Kidney epithelial cell (primary cell): Measurements from ENCODE around the gene TLE3. TPM values are rescaled to one million over a fixed set of nuclear protein-coding genes. Genes with fewer than 3 reads are reported as not detected.

Source experiments
- DNase-seq: peaks from one replicate; pipeline ENCODE4 v3.0.0-alpha.2; 2010; ENCODE audit warnings: low read depth
- H3K27me3 ChIP-seq: 2 replicates; pipeline ENCODE4 v1.6.0; 2011; ENCODE audit warnings: low read length; ENCODE audit not compliant: control insufficient read depth, insufficient read depth
- H3K36me3 ChIP-seq: 2 replicates; pipeline ENCODE4 v1.5.1; 2011; ENCODE audit warnings: low read length; ENCODE audit not compliant: control insufficient read depth, insufficient read depth
- H3K4me3 ChIP-seq: 2 replicates; pipeline ENCODE4 v1.5.1; 2011; ENCODE audit warnings: low read depth, mild to moderate bottlenecking, control low read depth, low read length
- total RNA-seq: library from RNA; depleted of rRNA; stranded (reverse); fragments of >200 nt; gene quantifications from 2 replicates; pipeline ENCODE4 v1.2.3, GENCODE V29; 2015
- TF ChIP-seq, protein P1 (sequence below): IDR thresholded peaks from 2 replicates; pipeline ENCODE4 v1.5.1; 2011; ENCODE audit warnings: mild to moderate bottlenecking, moderate library complexity, low read length, control low read depth, inconsistent platforms; ENCODE audit not compliant: insufficient read depth, poor library complexity, severe bottlenecking

The TLE3 gene
- total RNA-seq, 1 donor from 2014 or later = 67.5 TPM

DNA sequence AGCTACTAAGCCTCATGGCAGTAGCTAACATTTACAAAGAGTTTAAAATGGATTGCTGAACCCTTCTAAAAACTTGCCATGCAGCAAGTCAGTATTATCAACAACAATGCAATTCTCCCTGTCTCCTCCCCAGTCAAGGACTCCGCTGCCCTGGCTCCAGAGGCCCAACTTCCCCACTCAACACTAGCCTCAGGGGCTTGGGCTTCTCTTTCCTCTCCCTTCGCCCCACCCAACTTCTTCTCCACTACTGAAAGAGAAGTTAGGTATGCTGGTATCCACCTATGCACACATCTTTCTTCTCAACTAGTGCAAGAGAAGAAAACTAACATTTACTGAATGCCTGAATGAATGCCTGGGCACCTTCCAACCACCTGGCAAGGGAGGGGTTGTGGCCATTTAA, 30.7 kb downstream of the TLE3 start:
- DNase-seq = no peak
- Histone ChIP-seq H3K4me3 (no peak overlapping the region), H3K27me3 (no peaks in the 10 kb centered on the region), H3K36me3 (no peaks in the 10 kb centered on the region)
- TF ChIP-seq, protein P1, sequence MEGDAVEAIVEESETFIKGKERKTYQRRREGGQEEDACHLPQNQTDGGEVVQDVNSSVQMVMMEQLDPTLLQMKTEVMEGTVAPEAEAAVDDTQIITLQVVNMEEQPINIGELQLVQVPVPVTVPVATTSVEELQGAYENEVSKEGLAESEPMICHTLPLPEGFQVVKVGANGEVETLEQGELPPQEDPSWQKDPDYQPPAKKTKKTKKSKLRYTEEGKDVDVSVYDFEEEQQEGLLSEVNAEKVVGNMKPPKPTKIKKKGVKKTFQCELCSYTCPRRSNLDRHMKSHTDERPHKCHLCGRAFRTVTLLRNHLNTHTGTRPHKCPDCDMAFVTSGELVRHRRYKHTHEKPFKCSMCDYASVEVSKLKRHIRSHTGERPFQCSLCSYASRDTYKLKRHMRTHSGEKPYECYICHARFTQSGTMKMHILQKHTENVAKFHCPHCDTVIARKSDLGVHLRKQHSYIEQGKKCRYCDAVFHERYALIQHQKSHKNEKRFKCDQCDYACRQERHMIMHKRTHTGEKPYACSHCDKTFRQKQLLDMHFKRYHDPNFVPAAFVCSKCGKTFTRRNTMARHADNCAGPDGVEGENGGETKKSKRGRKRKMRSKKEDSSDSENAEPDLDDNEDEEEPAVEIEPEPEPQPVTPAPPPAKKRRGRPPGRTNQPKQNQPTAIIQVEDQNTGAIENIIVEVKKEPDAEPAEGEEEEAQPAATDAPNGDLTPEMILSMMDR = no peak

DNA sequence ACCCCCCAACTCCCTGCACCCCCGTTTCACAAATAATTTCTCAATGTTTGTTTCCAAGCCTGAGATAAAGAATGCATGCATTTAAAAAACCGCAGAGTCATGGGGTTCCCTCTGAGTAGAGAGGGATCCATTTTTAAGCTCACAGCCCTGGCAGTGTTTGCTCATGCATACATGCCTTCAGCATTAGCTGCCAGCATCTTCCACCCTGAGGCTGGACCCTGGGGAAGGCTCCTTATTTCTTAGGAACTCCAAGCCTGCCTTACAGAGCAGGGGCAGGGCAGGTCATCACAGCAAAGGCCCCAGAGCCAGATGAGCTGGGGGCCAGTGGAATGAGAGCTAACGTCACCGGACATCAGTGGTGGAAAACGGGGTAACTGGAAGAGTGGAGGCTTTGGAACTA, 31.3 kb downstream of the TLE3 start:
- Histone ChIP-seq H3K4me3 (no peak overlapping the region), H3K36me3 (no peaks in the 10 kb centered on the region), H3K27me3 (no peaks in the 10 kb centered on the region)
- TF ChIP-seq, protein P1 = no peak
- DNase-seq = no peak

DNA sequence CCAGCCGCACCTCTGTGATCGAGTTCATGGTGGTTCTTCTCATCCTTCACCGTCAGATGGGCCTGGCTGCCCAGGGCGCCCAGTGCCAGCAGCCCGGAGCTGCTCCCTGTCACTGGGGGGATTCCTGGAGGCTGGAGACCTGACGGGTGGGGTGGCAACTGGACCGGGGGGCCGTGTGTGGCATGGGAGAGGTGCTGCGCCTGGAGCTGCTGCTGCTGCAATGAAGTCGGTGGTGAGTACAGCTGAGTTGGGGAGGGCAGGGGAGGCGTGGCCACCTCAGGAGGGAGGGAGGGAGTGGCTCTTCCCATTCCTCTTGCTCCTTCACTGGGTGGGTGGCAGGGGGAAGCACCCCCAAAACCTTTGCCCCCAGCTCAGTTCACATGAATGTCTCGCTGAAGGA, 31.7 kb downstream of the TLE3 start:
- no peaks in the 10 kb centered on the region for H3K27me3 ChIP-seq
- DNase-seq = no peak
- TF ChIP-seq, protein P1 = no peak
- no peaks in the 10 kb centered on the region for H3K36me3 ChIP-seq
- H3K4me3 ChIP-seq = no peak overlapping the region

DNA sequence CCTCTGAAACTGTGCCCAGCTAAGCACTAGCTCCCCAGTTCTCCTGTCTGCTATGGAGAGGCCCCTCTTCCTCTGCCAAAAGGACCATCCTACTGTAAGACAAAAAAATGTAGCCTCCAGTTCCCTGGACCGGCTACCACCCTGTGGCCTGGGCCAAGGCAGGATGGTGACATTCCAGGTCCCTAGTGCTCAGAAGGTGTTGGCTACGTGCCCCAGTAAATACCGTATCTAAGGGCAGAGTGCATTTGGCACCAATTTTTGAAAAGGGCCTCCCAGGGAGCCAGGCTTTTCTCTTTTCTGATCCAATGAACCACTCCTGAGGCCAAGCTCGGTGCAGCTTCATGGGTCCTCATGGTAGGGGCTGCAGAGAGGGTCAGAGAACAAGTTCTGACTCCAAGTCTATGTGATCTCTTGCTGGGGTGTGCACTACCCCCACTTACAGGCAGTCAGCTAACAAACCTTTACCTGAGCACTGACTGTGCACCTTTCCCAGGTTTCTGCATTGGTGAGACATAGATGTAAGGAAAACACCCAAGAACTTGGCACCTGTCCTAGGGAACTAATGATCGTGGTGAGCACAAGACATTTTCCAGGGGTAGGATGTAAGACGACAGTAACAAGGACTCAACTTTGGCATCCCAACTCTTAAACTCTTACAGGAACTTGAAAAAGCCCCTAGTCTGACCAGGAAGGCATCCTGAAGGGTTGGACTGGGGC, 32.6 kb downstream of the TLE3 start:
- Histone ChIP-seq H3K36me3 (peaks cover 1% of the 10 kb centered on the region), H3K27me3 (no peaks in the 10 kb centered on the region), H3K4me3 (no peak overlapping the region)
- TF ChIP-seq, protein P1 = no peak
- no peak for DNase-seq

DNA sequence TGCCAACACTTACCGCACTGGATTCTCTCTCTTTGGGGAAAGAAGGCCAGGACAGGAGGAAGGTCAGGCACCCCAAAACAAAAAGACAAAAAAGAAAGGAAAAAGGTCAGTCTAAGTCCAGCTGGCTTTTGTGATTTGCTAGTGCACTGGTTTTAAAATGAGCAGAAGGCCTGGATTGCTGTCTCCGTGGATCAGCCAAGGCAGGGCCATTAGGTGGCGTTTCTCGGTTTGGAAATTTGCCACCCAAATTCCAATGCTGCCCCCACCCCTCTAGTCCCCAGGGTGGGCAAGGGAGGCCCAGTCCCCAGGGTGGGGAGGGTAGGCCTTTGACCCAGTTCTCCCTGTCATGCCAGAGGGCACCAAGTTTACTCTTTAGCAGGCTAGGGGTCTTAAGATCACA, 33.3 kb downstream of the TLE3 start:
- H3K36me3 ChIP-seq = peaks cover 6% of the 10 kb centered on the region
- H3K4me3 ChIP-seq = no peak overlapping the region
- TF ChIP-seq, protein P1 = no peak
- H3K27me3 ChIP-seq = no peaks in the 10 kb centered on the region
- no peak for DNase-seq

DNA sequence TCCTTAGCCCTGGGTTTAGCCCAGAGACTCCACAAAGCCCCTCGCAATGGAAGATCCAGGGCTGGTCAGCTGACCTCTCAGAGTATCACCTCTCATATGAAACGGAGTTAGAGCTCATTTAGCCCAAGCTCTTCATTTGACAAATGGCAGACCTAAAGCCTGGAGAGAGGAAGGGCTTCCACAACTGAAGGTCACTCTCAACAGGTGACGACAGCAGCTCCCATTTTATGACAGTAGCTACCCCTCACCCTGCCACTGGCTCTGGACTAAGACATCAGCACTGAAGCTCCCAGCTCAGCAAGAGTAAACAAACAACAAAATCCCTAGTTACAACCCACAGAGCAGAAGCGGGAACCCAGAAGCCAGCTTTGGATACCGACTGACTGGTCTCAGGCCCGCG, 33.7 kb downstream of the TLE3 start:
- H3K36me3 ChIP-seq = peaks cover 6% of the 10 kb centered on the region
- H3K27me3 ChIP-seq = no peaks in the 10 kb centered on the region
- TF ChIP-seq, protein P1 = no peak
- no peak overlapping the region for H3K4me3 ChIP-seq
- no peak for DNase-seq
